SK-N-SH treated with all-trans-retinoic acid at 6 μM for 48 hours (cell line): Measurements from ENCODE around the gene HLA-F.

Source experiments
- ARNTL ChIP-seq: fragments of 450-650 bp; formaldehyde crosslinking; IDR thresholded peaks from 2 replicates; pipeline ENCODE4 v1.5.0; 2020; ENCODE audit warnings: low read depth, mild to moderate bottlenecking, moderate library complexity, borderline replicate concordance
- CREB5 ChIP-seq: fragments of 250-450 bp; sonication (Bioruptor Pico); IDR thresholded peaks from 2 replicates; pipeline ENCODE4 v1.5.1; 2020; ENCODE audit warnings: low read depth, mild to moderate bottlenecking, moderate library complexity
- PATZ1 ChIP-seq: fragments of 250-450 bp; sonication (Bioruptor Pico); IDR thresholded peaks from 2 replicates; pipeline ENCODE4 v1.8.0; 2020; ENCODE audit warnings: mild to moderate bottlenecking, moderate library complexity, borderline replicate concordance
- POU6F1 ChIP-seq: fragments of 250-450 bp; sonication (Bioruptor Pico); IDR thresholded peaks from 2 replicates; pipeline ENCODE4 v1.8.0; 2021; ENCODE audit warnings: low read depth, mild to moderate bottlenecking, moderate library complexity, borderline replicate concordance
- PPARA ChIP-seq: fragments of 250-450 bp; sonication (Bioruptor Pico); IDR thresholded peaks from 2 replicates; pipeline ENCODE4 v1.5.0; 2020; ENCODE audit warnings: mild to moderate bottlenecking, borderline replicate concordance
- TOX ChIP-seq: fragments of 250-450 bp; sonication (Bioruptor Pico); IDR thresholded peaks from 2 replicates; pipeline ENCODE4 v1.8.0; 2021; ENCODE audit warnings: mild to moderate bottlenecking, moderate library complexity, borderline replicate concordance
- ZFP3 ChIP-seq: fragments of 250-450 bp; sonication (Bioruptor Pico); IDR thresholded peaks from 2 replicates; pipeline ENCODE4 v1.5.0; 2020; ENCODE audit warnings: mild to moderate bottlenecking, moderate library complexity
- ZNF70 ChIP-seq: fragments of 450-650 bp; formaldehyde crosslinking; IDR thresholded peaks from 2 replicates; pipeline ENCODE4 v1.5.0; 2020; ENCODE audit warnings: mild to moderate bottlenecking, moderate library complexity
- ZNF8 ChIP-seq: fragments of 450-650 bp; formaldehyde crosslinking; IDR thresholded peaks from 2 replicates; pipeline ENCODE4 v1.5.0; 2020; ENCODE audit warnings: mild to moderate bottlenecking, moderate library complexity

- TF ChIP-seq ZNF8 (CRISPR knock-in tag) (no peak), PPARA (CRISPR knock-in tag) (no peak), POU6F1 (CRISPR knock-in tag) (no peak), ARNTL (CRISPR knock-in tag) (no peak), PATZ1 (no peak), CREB5 (CRISPR knock-in tag) (no peak), TOX (CRISPR knock-in tag) (no peak), ZNF70 (CRISPR knock-in tag) (no peak), ZFP3 (CRISPR knock-in tag) (no peak)
These were observed 14.7 kb downstream of the HLA-F start for GRCh38 chr6:29737707-29738630.
